PC-9 (cell line): ENCODE results near the gene MAPT. TPM values are rescaled to one million over a fixed set of nuclear protein-coding genes. Genes with fewer than 3 reads are reported as not detected.

Source experiments
- BruUV-seq: library from RNA; stranded (reverse); fragments of 400-500 nt; replicated peaks from 2 replicates; lab custom pipeline; 2021; lab: Mats Ljungman, UMichigan
- CTCF ChIA-PET: fragments of 300-600 bp; sonication (Branson Sonifier 250); formaldehyde crosslinking; loops from one replicate; lab custom pipeline; 2022; ENCODE audit warnings: antibody characterized with exemption; lab: Charles Lee
- POLR2A ChIA-PET: fragments of 300-600 bp; sonication (Branson Sonifier 250); formaldehyde crosslinking; loops from one replicate; lab custom pipeline; 2022; ENCODE audit warnings: antibody characterized with exemption; ENCODE audit not compliant: unreplicated experiment; lab: Charles Lee
- DNase-seq, 2 experiments: peaks; one replicate each; pipeline versions ENCODE4 v3.0.0 to v3.0.0-alpha.2; 2015 to 2022; ENCODE audit warnings: mixed read lengths in 1 of 2
- H2AFZ ChIP-seq: fragments of 200-600 bp; sonication (generic); 2 replicates; pipeline ENCODE4 v1.8.1; 2017; ENCODE audit warnings: antibody characterized with exemption
- H3F3A ChIP-seq: fragments of 200-600 bp; sonication (generic); 2 replicates; pipeline ENCODE4 v1.8.1; 2017; ENCODE audit warnings: antibody characterized with exemption, mild to moderate bottlenecking, low read depth; ENCODE audit not compliant: insufficient read depth
- H3K27ac ChIP-seq: fragments of 200-600 bp; sonication (generic); 2 replicates; pipeline ENCODE4 v1.6.1; 2016; ENCODE audit warnings: mixed run types
- H3K27me3 ChIP-seq: fragments of 200-600 bp; sonication (generic); 2 replicates; pipeline ENCODE4 v1.6.1; 2016; ENCODE audit warnings: low read depth, mixed run types; ENCODE audit not compliant: insufficient read depth
- H3K36me3 ChIP-seq: fragments of 200-600 bp; sonication (generic); 2 replicates; pipeline ENCODE4 v1.6.1; 2016; ENCODE audit warnings: low read depth, mixed run types
- H3K4me1 ChIP-seq: fragments of 200-600 bp; sonication (generic); replicated peaks from 2 replicates; pipeline ENCODE4 v1.6.1; 2016; ENCODE audit warnings: mixed run types; ENCODE audit not compliant: insufficient read depth
- H3K4me2 ChIP-seq: fragments of 200-600 bp; sonication (generic); 2 replicates; pipeline ENCODE4 v1.6.1; 2017; ENCODE audit warnings: mixed run types
- H3K4me3 ChIP-seq: fragments of 200-600 bp; sonication (generic); 2 replicates; pipeline ENCODE4 v1.6.1; 2016; ENCODE audit warnings: mixed run types
- H3K79me2 ChIP-seq: fragments of 200-600 bp; sonication (generic); 2 replicates; pipeline ENCODE4 v1.6.1; 2017; ENCODE audit warnings: low read depth, mixed run types
- H3K9me2 ChIP-seq: fragments of 200-600 bp; sonication (generic); 2 replicates; pipeline ENCODE4 v1.8.1; 2017; ENCODE audit warnings: mild to moderate bottlenecking; ENCODE audit not compliant: insufficient read depth
- H3K9me3 ChIP-seq: fragments of 200-600 bp; sonication (generic); 2 replicates; pipeline ENCODE4 v1.8.1; 2016; ENCODE audit warnings: low read depth; ENCODE audit not compliant: insufficient read depth
- H4K20me1 ChIP-seq: fragments of 200-600 bp; sonication (generic); 2 replicates; pipeline ENCODE4 v1.8.1; 2017; ENCODE audit not compliant: insufficient read depth
- CTCF ChIP-seq: fragments of 200-600 bp; sonication (generic); conservative IDR thresholded peaks from 2 replicates; pipeline ENCODE4 v1.6.1; 2017; ENCODE audit warnings: mixed run types, antibody characterized with exemption, mild to moderate bottlenecking, moderate library complexity
- EZH2 ChIP-seq: fragments of 200-600 bp; sonication (generic); IDR thresholded peaks from 2 replicates; pipeline ENCODE4 v1.8.0; 2017; ENCODE audit warnings: antibody characterized with exemption, low read depth
- intact Hi-C: fragments of 100-400 bp; cut with micrococcal nuclease; formaldehyde crosslinking; loops from one replicate; pipeline ENCODE4 v1.10.0; 2022; ENCODE audit not compliant: unreplicated experiment
- total RNA-seq: library from RNA; stranded (reverse); gene quantifications from 2 replicates; pipeline ENCODE4 v1.2.3, GENCODE V29; 2021

Gene MAPT
- total RNA-seq, 1 experiment from 2014 or later, result 0.85 TPM

GRCh38 chr17:45980855-45981254 lies 86.5 kb downstream of the MAPT start:
- no peak for DNase-seq
- BruUV-seq, result no TSS peak
- POLR2A ChIA-PET, result no interaction called here
- no peak overlapping the region for H2AFZ ChIP-seq
- no peaks in the 10 kb centered on the region for H3K9me2 ChIP-seq
- H3K36me3 ChIP-seq, result no peaks in the 10 kb centered on the region
- H3K9me3 ChIP-seq, result no peaks in the 10 kb centered on the region
- H4K20me1 ChIP-seq, result no peaks in the 10 kb centered on the region
- intact Hi-C loops, result no loop called here
- no peaks in the 10 kb centered on the region for H3K4me1 ChIP-seq
- no peak overlapping the region for H3K4me2 ChIP-seq
- no peak for TF ChIP-seq EZH2
- TF ChIP-seq CTCF, result no peak
- H3K79me2 ChIP-seq, result no peaks in the 10 kb centered on the region
- peaks cover 49% of the 10 kb centered on the region; the same call in 1 of the 2 replicates for H3K27me3 ChIP-seq
- CTCF ChIA-PET, result no interaction called here
- no peak overlapping the region for H3K27ac ChIP-seq
- H3F3A ChIP-seq, result no peaks in the 10 kb centered on the region
- no peak overlapping the region for H3K4me3 ChIP-seq

- Histone ChIP-seq H3K27ac (no peak overlapping the region), H3K4me3 (no peak overlapping the region), H3K9me3 (no peaks in the 10 kb centered on the region), H3K4me1 (no peaks in the 10 kb centered on the region), H3F3A (no peaks in the 10 kb centered on the region), H3K79me2 (no peaks in the 10 kb centered on the region), H3K27me3 (peaks cover 46% of the 10 kb centered on the region; the same call in 1 of the 2 replicates), H2AFZ (no peak overlapping the region), H3K4me2 (no peak overlapping the region), H3K9me2 (no peaks in the 10 kb centered on the region), H3K36me3 (no peaks in the 10 kb centered on the region), H4K20me1 (no peaks in the 10 kb centered on the region)
- CTCF ChIA-PET, result no interaction called here
- BruUV-seq, result no TSS peak
- DNase-seq, result no peak
- POLR2A ChIA-PET, result no interaction called here
- TF ChIP-seq CTCF (no peak), EZH2 (no peak)
- intact Hi-C loops, result no loop called here
Observed at GRCh38 chr17:45981306-45981705, 87.0 kb downstream of the MAPT start.

- H3K9me2 ChIP-seq, result no peaks in the 10 kb centered on the region
- H3K36me3 ChIP-seq, result no peaks in the 10 kb centered on the region
- no peaks in the 10 kb centered on the region for H4K20me1 ChIP-seq
- H3K27me3 ChIP-seq, result peaks cover 46% of the 10 kb centered on the region; the same call in 1 of the 2 replicates
- CTCF ChIA-PET, result interaction anchor here (0.5 kb wide), 1 partner anchor 8 kb away, joined by 4 read pairs; no protein-coding TSS in a partner anchor
- TF ChIP-seq CTCF (no peak), EZH2 (no peak)
- no TSS peak for BruUV-seq
- no peak for DNase-seq
- no peak overlapping the region for H2AFZ ChIP-seq
- no peak overlapping the region for H3K27ac ChIP-seq
- H3K4me1 ChIP-seq, result no peaks in the 10 kb centered on the region
- no peaks in the 10 kb centered on the region for H3F3A ChIP-seq
- POLR2A ChIA-PET, result no interaction called here
- H3K4me2 ChIP-seq, result no peak overlapping the region
- H3K9me3 ChIP-seq, result no peaks in the 10 kb centered on the region
- no peak overlapping the region for H3K4me3 ChIP-seq
- intact Hi-C loops, result no loop called here
- H3K79me2 ChIP-seq, result no peaks in the 10 kb centered on the region
Observed at GRCh38 chr17:45982791-45983613, 88.6 kb downstream of the MAPT start.
